IPS DF 4.7 (cell line): ENCODE results near the gene VSIG4.
"Not testable (repeated sequence)": the region's sequence is repeated elsewhere in the genome, so short reads cannot be mapped to it uniquely, and the experiment has no call there.

Source experiments
- DNase-seq: peaks from one replicate; pipeline ENCODE4 v3.0.0-alpha.2; 2013; ENCODE audit warnings: low spot score; ENCODE audit errors: extremely low read depth

VSIG4 gene

GRCh38 chrX:65977161-65977560, 62.7 kb downstream of the VSIG4 start:
- not testable (repeated sequence) for DNase-seq

DNA sequence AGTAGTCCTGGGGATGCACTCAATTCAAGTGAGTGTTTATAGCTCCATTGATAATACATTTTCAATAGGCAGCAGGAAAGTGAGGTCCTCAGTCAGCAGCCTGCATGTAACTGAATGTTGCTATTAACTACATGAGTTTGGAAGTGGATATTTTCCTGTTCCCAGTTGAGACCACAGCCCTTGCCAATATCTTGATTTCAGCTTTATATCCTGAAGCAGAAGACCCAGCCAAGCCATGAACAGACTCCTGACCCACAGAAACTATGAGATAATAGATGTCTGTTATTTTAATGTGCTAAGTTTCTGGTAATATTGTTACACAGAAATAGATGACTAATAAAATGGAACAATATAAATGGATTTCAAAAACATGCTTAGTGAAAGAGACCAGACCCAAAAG, 63.7 kb downstream of the VSIG4 start:
- no peak for DNase-seq

- DNase-seq: not testable (repeated sequence)
Measured at GRCh38 chrX:65975161-65975751, 64.6 kb downstream of the VSIG4 start.
